Liver (tissue), 9 donors: ENCODE results near the gene NSG1. TPM values are rescaled to one million over a fixed set of nuclear protein-coding genes. Genes with fewer than 3 reads are reported as not detected.

Experiments used
- DNase-seq: peaks from one replicate; pipeline ENCODE4 v3.0.0-alpha.2; 2017; ENCODE audit warnings: low spot score
- H3K27ac ChIP-seq, 2 donors: one replicate each; pipeline ENCODE4 v1.7.0; 2013; ENCODE audit warnings: inconsistent platforms in 2 of 2, low read length in 2 of 2, control low read depth in 1 of 2, low read depth in 1 of 2, mild to moderate bottlenecking in 1 of 2
- H3K27me3 ChIP-seq, 4 donors: one replicate each; pipeline versions ENCODE4 v1.6.1 to v1.7.0; 2013; ENCODE audit warnings: low read length in 3 of 4, inconsistent platforms in 1 of 4, mild to moderate bottlenecking in 1 of 4, moderate library complexity in 1 of 4; ENCODE audit not compliant: control insufficient read depth in 4 of 4, insufficient read depth in 4 of 4
- H3K36me3 ChIP-seq, 4 donors: one replicate each; pipeline versions ENCODE4 v1.6.1 to v1.7.0; 2013; ENCODE audit warnings: low read length in 3 of 4, mild to moderate bottlenecking in 3 of 4, low read depth in 1 of 4, moderate library complexity in 1 of 4; ENCODE audit not compliant: control insufficient read depth in 4 of 4, insufficient read depth in 3 of 4
- H3K4me1 ChIP-seq, 4 donors: one replicate each; pipeline versions ENCODE4 v1.6.1 to v1.7.0; 2013; ENCODE audit warnings: low read length in 3 of 4, mild to moderate bottlenecking in 3 of 4, moderate library complexity in 1 of 4; ENCODE audit not compliant: control insufficient read depth in 4 of 4, insufficient read depth in 4 of 4
- H3K4me3 ChIP-seq, 3 donors: one replicate each; pipeline versions ENCODE4 v1.6.1 to v1.7.0; 2013; ENCODE audit warnings: low read length in 3 of 3, control low read depth in 1 of 3, low read depth in 1 of 3, mild to moderate bottlenecking in 1 of 3
- H3K9ac ChIP-seq, 2 donors: one replicate each; pipeline ENCODE4 v1.7.0; 2013; ENCODE audit warnings: low read length in 2 of 2, mild to moderate bottlenecking in 2 of 2, moderate library complexity in 2 of 2, control low read depth in 1 of 2, low read depth in 1 of 2
- H3K9me3 ChIP-seq, 4 donors: one replicate each; pipeline versions ENCODE4 v1.6.1 to v1.7.0; 2013; ENCODE audit warnings: low read length in 3 of 4; ENCODE audit not compliant: control insufficient read depth in 4 of 4
- FOXA1 ChIP-seq: IDR thresholded peaks from 2 replicates; pipeline ENCODE4 v1.6.1; 2016; ENCODE audit warnings: antibody characterized with exemption
- HNF4A ChIP-seq, 2 donors: conservative IDR thresholded peaks; 2 replicates each; pipeline ENCODE4 v1.6.1; 2016; ENCODE audit warnings: antibody characterized with exemption in 2 of 2, mild to moderate bottlenecking in 2 of 2
- HNF4G ChIP-seq: IDR thresholded peaks from 2 replicates; pipeline ENCODE4 v1.6.1; 2016; ENCODE audit warnings: antibody characterized with exemption
- JUND ChIP-seq, 2 donors: IDR thresholded peaks; 2 replicates each; pipeline ENCODE4 v1.6.1; 2016; ENCODE audit warnings: antibody characterized with exemption in 2 of 2
- RAD21 ChIP-seq, 2 donors: IDR thresholded peaks; 2 replicates each; pipeline ENCODE4 v1.6.1; 2016; ENCODE audit warnings: antibody characterized with exemption in 2 of 2, mild to moderate bottlenecking in 2 of 2
- SP1 ChIP-seq: IDR thresholded peaks from 2 replicates; pipeline ENCODE4 v1.6.1; 2018; ENCODE audit warnings: antibody characterized with exemption, mild to moderate bottlenecking
- TAF1 ChIP-seq: conservative IDR thresholded peaks from 2 replicates; pipeline ENCODE4 v1.6.1; 2016; ENCODE audit warnings: antibody characterized with exemption, mild to moderate bottlenecking
- YY1 ChIP-seq: IDR thresholded peaks from 2 replicates; pipeline ENCODE4 v1.6.1; 2016; ENCODE audit warnings: antibody characterized with exemption, mild to moderate bottlenecking
- WGBS: extraction: QIAGEN DNeasy Blood & Tissue Kit; methylation state at CpG from one replicate; pipeline ENCODE4 v1.1.7; 2013; 5-methylcytosine and 5-hydroxymethylcytosine counted together
- polyA plus RNA-seq, 2 donors: library from polyadenylated mRNA; stranded (reverse) in 1 of 2; unstranded in 1 of 2; fragments of 200-250 nt in 1 of 2; fragments of >200 nt in 1 of 2; fragmentation: Nextera tagmentation in 1 of 2; extraction: Ambion mirVana in 1 of 2; gene quantifications; one replicate each; pipeline versions ENCODE4 v1.2.1 to v1.2.3, GENCODE V29; 2013 to 2015
- total RNA-seq, 2 donors: library from RNA; depleted of rRNA; stranded (reverse); fragments of >200 nt; gene quantifications; one replicate each; pipeline ENCODE4 v1.2.3, GENCODE V29; 2014
- TF ChIP-seq, protein P1 (sequence below): IDR thresholded peaks from 2 replicates; pipeline ENCODE4 v1.6.1; 2016; ENCODE audit warnings: antibody characterized with exemption
- TF ChIP-seq, protein P2 (sequence below): IDR thresholded peaks from 2 replicates; pipeline ENCODE4 v1.6.1; 2016; ENCODE audit warnings: antibody characterized with exemption, mild to moderate bottlenecking
- donor health status: healthy.
- donor health status: healthy.
- donor health status: healthy.
- donor health status: healthy.
- donor health status: healthy.

NSG1 gene
- total and polyA plus RNA-seq, 4 donors: under 0.01 to 0.33 (median 0.13) TPM

DNA sequence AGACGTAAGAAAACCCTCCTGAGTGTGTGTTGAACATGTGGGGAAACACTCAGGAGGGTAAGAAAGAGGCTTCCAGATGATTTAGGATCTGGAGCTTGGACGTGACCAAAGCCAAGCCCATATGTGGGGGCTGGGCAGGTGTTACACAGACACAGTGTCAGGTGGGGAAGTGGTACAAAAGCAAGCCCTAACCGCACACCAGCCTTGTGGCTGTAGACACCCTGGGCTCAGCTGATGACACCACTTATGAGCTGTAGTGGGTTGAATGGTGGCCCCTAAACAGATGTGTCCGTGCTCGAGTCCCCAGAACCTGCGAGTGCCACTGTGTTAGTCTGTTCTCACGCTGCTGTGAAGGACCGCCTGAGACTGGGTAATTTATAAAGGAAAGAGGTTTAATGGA lies 25.0 kb upstream of the NSG1 start:
- H3K36me3 ChIP-seq: no peaks in the 10 kb centered on the region
- no peak overlapping the region for H3K4me3 ChIP-seq
- H3K9ac ChIP-seq: no peak overlapping the region
- no peaks in the 10 kb centered on the region for H3K4me1 ChIP-seq
- H3K9me3 ChIP-seq: no peaks in the 10 kb centered on the region
- no peaks in the 10 kb centered on the region for H3K27me3 ChIP-seq
- TF ChIP-seq HNF4G (no peak), TAF1 (no peak)
- 81% methylated on average over 8 of the region's 8 CpGs for WGBS
- DNase-seq: no peak
- H3K27ac ChIP-seq: no peak overlapping the region

DNA sequence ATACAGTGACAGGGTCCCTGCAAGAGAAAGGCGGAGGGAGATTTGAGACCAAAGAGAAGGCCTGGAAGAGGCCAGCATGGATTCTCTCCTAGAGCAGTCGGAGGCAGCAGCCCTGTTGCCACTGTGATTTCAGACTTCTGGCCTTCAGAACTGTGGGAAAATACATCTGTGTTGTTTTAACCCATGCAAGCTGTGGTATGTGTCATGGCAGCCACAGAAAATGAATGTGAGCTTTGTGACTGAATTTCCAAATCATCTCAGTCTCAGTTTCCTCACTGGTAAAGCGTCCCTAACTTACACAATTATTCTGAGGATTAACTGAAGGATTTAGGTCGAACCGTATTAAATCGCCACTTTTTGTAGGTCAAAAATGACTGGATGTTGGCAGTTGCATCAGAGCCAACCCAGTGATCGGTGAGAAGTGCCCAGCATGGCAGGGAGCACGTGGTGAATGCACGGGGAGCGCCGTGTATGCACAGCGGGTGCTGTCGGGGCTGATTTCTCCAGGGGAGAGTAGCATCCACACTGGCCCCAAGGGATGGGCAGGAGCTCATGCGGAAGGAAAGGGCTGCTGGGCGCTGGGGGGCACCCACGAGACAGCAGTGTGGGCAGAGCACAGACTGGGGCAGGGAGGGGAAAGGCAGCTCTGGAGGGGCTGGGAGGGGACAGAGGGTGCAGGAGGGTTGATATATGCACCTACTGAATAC lies 23.8 kb upstream of the NSG1 start:
- Histone ChIP-seq H3K27ac (no peak overlapping the region), H3K4me3 (no peak overlapping the region), H3K27me3 (no peaks in the 10 kb centered on the region), H3K4me1 (no peaks in the 10 kb centered on the region), H3K9me3 (no peaks in the 10 kb centered on the region), H3K9ac (no peak overlapping the region), H3K36me3 (no peaks in the 10 kb centered on the region)
- no peak for DNase-seq
- WGBS: 76% methylated on average over 16 of the region's 16 CpGs
- TF ChIP-seq FOXA1: no peak
- TF ChIP-seq YY1: no peak
- TF ChIP-seq HNF4A (conservative IDR thresholded peaks at IDR 0.05): no peak
- TF ChIP-seq RAD21 (IDR thresholded peaks at IDR 0.05): no peak
- no peak for TF ChIP-seq SP1
- TF ChIP-seq, protein P1, sequence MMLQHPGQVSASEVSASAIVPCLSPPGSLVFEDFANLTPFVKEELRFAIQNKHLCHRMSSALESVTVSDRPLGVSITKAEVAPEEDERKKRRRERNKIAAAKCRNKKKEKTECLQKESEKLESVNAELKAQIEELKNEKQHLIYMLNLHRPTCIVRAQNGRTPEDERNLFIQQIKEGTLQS: no peak
- TF ChIP-seq, protein P2, sequence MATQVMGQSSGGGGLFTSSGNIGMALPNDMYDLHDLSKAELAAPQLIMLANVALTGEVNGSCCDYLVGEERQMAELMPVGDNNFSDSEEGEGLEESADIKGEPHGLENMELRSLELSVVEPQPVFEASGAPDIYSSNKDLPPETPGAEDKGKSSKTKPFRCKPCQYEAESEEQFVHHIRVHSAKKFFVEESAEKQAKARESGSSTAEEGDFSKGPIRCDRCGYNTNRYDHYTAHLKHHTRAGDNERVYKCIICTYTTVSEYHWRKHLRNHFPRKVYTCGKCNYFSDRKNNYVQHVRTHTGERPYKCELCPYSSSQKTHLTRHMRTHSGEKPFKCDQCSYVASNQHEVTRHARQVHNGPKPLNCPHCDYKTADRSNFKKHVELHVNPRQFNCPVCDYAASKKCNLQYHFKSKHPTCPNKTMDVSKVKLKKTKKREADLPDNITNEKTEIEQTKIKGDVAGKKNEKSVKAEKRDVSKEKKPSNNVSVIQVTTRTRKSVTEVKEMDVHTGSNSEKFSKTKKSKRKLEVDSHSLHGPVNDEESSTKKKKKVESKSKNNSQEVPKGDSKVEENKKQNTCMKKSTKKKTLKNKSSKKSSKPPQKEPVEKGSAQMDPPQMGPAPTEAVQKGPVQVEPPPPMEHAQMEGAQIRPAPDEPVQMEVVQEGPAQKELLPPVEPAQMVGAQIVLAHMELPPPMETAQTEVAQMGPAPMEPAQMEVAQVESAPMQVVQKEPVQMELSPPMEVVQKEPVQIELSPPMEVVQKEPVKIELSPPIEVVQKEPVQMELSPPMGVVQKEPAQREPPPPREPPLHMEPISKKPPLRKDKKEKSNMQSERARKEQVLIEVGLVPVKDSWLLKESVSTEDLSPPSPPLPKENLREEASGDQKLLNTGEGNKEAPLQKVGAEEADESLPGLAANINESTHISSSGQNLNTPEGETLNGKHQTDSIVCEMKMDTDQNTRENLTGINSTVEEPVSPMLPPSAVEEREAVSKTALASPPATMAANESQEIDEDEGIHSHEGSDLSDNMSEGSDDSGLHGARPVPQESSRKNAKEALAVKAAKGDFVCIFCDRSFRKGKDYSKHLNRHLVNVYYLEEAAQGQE: no peak

DNA sequence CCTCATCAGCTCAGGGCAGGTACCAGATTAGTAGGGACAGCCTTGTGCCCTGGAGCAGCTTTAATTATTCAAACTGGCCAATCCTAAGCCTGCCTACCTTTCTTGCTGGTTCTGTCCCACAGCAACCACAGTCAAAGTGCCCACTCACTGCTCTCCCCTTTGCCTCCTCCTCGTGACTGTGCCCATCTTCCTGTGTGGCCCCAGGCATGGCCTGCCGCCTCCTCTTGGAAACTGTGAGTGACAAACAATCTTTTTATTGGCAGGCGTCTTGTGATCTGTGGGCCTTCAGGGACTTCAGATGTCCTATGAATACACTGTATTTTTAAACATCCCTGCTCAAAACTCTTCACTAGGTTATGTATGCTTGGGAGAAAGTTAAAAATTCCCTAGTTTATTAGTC lies 22.8 kb upstream of the NSG1 start:
- TF ChIP-seq JUND (IDR thresholded peaks at IDR 0.05): no peak
- Histone ChIP-seq H3K9me3 (no peaks in the 10 kb centered on the region), H3K36me3 (no peaks in the 10 kb centered on the region), H3K27me3 (no peaks in the 10 kb centered on the region), H3K4me1 (no peaks in the 10 kb centered on the region), H3K4me3 (no peak overlapping the region), H3K27ac (no peak overlapping the region), H3K9ac (no peak overlapping the region)
- 77% methylated on average over 3 of the region's 3 CpGs for WGBS
- no peak for DNase-seq
